Measurements from ENCODE around the gene EZH1.
"Not testable (repeated sequence)": the region's sequence is repeated elsewhere in the genome, so short reads cannot be mapped to it uniquely, and the experiment has no call there.

GRCh38 chr17:42659932-42660274 lies 84.9 kb downstream of the EZH1 start:
- TF ChIP-seq POLR2A, EP300, POLR2AphosphoS5 (IDR thresholded peaks at IDR 0.05): not testable (repeated sequence)
- TF ChIP-seq, protein P1, sequence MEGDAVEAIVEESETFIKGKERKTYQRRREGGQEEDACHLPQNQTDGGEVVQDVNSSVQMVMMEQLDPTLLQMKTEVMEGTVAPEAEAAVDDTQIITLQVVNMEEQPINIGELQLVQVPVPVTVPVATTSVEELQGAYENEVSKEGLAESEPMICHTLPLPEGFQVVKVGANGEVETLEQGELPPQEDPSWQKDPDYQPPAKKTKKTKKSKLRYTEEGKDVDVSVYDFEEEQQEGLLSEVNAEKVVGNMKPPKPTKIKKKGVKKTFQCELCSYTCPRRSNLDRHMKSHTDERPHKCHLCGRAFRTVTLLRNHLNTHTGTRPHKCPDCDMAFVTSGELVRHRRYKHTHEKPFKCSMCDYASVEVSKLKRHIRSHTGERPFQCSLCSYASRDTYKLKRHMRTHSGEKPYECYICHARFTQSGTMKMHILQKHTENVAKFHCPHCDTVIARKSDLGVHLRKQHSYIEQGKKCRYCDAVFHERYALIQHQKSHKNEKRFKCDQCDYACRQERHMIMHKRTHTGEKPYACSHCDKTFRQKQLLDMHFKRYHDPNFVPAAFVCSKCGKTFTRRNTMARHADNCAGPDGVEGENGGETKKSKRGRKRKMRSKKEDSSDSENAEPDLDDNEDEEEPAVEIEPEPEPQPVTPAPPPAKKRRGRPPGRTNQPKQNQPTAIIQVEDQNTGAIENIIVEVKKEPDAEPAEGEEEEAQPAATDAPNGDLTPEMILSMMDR (IDR thresholded peaks at IDR 0.05), result not testable (repeated sequence)

Measured in sigmoid colon (tissue), 4 donors.